ENCODE data around the gene RNF40.
A peak's percentile ranks its signal among the peaks of the same experiment; 100 is the strongest.

The RNF40 gene

DNA sequence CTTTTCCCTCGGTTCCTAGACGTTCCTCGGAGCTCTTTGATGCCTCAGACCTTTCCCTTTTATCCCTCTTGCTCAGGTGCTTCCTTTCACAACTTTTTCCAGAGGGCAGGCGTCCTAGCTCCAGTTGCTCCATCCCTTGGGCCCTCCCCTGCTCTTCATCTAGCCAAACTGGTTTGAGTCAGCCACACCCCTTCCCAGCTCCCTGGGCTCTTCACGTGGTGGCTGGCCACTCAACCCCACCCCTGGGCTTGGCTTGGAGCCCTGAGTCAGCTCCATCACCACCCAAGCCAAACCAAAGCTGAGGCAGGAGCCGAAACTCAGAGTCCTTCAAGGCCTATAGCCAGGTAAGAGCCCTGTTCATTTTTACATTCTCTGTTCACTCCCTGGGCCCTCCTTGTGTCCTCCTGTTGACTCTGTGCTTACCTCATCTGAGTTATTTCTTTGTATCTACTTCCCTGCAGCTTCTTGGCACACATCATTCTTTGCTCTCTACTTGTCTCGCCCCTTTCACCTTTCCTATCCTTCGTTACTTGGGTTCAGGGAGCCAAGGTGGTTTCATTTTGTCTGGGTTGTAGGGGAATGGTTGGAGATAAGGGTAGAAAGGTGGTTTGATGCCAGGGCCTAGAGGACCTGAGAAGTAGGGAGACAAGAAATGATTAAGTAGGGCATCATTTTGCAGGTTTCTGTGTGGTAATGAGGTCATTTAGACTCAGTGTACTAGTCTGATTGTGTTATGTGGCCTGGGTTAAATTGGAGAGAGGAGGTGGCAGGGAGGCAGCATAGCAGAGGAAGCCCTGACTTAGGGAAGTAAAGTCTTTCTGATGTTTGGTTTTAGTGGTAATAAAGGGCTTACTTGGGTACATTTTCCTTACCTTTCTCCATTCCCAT lies 21.5 kb upstream of the RNF40 start:
- DNase-seq (ENCODE audit: low read depth), result peak; percentile 67

DNA sequence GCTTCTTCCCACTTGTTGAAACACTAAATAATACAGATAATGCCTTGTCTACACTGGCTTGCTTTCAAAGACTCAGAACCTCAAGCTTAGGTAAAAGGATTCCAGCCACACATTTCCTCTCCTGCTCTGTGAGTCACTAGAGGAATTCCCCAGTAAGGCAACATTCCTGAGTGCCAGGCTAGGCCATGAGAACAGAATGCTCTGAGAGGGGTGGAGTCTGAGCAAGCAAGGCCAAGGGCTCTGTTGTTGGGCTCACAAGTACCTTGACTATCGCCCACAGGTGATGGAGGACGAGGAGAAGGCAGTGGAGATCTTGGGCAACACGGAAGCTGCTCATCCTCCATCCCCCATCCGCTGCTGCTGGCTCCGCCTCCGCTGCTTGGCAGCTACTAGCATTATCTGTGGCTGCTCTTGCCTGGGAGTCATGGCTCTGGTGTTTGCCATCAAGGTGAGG lies 20.6 kb upstream of the RNF40 start:
- DNase-seq (ENCODE audit: low read depth), result peak; percentile 58

DNA sequence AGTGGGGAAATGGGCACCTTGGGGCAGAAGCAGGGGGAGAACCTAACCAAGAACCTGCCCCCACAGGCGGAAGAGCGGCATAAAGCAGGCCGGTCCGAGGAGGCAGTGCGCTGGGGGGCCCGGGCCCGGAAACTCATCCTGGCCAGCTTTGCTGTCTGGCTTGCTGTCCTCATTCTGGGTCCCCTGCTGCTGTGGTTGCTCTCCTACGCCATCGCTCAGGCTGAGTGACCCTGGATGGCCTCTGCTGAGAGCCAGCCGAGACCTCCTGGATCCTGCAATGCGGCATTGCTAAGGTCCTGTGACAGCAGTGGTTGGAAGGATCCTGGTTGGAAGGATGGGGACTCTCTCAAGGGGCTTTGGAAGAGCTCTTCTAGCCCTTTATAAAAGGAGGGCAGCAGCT lies 18.4 kb upstream of the RNF40 start:
- no peak for DNase-seq (ENCODE audit: low read depth)

DNA sequence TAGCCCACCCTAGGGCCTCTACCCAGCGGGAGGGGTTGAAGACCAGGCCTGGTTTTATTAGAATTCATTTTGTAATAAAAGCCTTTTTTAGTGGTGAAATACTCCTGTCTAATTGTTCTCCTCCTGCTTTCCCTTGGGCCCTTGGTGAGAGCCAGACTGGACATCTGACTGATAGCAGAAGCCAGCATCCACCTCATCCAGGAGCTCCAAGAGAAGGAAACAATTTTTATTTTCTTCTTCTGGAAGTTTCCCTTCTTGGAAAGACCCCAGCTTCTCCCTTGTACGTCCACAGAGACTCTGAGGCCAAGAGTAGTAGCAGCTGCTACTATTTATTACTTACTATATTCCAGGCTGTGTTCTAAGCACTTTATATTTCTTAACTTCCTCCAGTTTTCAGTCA lies 17.9 kb upstream of the RNF40 start:
- DNase-seq (ENCODE audit: low read depth), result no peak

DNA sequence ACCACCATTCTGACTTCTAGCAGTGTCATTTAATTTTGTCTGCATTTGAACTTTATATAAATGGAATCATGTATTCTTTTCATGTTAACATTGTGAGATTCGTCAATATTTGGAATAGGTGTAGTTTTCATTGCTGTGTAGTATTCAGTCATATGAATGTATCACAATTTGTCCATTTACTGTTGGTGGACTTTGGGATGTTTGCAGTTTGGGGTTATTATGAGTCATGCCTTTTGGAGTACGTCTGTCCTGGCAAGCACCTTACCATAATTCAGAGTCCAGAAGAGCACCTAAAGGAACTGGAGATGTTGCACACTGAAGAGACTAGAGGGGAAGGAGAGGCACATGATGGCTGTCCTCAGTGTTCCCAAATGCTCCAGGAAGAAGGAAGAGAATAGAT lies 17.0 kb upstream of the RNF40 start:
- DNase-seq (ENCODE audit: low read depth), result no peak

DNA sequence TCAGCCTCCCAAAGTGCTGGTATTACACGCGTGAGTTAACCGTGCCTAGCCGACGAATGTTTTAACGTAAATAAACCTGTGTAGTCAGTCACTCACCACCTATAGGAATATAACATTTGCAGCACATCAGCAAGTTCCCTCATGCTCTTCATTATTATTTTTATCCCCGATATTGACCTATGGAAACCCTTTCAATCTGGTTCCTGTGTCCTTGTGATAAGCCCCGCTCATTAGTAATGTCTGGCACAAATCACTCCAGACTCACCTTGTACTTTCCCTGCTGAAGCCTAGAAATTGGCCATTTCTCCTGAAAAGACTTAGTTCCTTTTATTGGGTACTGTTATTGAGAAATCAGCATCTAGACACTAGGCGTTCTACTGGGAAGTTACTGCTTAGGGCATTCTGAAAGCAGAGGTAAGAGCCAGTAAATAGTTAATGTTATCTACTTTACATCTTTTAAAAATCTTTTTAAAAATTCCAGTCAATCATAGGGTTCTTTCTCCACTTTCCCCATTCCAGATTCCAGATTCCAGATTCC lies 15.4 kb upstream of the RNF40 start:
- DNase-seq (ENCODE audit: low read depth), result no peak

DNA sequence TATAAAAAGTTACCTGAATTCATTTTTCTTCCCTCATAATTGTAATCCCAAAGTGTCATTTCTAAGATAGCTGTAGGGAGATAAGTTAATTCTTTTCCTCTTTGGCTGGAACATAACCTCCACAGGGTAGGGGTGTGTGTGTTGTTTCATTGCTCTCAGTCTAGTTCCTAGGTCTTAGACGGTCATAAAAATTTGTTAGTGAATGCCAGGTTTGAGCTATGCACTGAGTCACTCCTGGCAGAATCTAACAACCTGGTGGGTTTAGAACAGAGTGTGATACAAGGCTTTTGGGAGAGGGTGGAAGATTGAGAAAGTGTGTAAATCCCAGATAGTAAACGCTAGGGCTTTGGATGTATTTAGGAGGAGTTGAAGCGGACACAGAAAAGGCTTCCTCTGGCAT lies 14.8 kb upstream of the RNF40 start:
- peak; percentile 32 for DNase-seq (ENCODE audit: low read depth)

DNA sequence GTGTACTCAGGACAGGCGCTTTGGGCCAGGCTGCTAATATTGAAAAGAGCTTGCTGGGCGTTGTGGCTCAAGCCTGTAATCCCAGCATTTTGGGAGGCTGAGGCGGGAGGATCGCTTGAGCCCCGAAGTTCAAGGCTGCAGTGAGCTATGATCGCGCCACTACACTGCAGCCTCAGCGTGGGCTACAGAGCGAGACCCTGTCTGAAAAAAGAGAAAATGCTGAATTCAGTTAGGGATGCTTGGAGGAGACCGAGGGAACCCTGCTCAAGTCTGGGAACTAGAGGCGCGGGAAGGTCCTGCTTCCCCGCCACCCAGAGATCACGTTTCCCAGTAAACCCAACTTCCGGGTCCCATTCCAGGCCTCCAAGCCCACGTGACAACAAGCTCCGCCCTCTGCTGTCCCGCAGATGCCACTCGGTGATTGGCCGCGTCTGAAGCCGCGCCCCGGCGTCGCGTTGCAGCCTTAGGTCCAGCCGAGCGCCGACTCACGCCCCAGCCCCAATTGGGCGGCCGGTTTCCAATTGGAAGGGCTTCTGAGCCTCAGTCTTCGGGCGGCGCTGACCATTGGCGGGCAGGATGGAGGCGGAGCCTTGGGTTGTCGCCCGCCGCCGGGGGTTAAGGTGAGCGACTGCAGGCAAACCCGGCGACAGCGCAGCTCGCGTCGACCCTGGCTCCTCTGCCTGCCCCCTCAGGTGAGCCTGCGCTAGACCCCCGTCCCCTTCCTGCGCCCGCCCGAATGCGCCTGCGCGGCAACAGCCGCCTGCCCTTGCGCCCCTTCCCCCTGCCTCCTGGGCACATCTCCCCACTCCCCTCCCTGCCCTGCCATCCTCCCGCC lies 14.1 kb upstream of the RNF40 start, which contains the start of gene PHKG2:
Gene PHKG2, plus strand, starts transcription at position 627 of the 835 bp plus-strand sequence. CDS start 396 bp downstream, outside the sequence.
- peak; percentile 98 for DNase-seq (ENCODE audit: low read depth)

DNA sequence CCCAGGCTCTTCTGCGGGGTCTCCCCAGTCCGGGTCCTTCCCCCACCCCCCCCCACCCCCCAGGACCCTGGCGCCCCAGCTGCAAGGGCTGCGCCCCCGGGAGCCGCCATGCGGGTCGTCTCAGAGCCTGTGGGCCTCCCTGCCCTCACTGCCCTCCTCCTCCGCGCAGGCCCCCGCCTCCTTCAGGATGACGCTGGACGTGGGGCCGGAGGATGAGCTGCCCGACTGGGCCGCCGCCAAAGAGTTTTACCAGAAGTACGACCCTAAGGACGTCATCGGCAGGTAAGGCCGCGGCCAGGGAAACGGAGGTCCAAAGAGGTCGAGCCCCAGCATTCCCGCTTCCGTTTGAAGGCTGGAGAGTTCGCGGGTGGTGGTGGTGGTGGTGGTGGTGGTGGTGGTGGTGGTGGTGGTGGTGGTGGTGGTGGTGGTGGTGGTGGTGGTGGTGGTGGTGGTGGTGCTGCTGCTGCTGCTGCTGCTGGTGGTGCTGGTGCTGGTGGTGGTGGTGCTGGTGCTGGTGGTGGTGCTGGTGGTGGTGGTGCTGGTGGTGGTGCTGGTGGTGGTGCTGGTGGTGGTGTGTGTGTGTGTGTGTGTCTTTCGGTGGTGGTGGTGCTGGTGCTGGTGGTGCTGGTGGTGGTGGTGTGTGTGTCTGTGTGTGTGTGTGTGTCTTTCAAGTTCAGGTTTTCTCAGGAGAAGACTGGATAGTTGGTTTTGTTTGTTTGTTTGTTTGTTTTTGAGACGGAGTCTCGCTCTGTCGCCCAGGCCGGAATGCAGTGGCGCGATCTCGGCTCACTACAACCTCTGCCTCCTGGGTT lies 13.3 kb upstream of the RNF40 start:
- DNase-seq (ENCODE audit: low read depth), result no peak

DNA sequence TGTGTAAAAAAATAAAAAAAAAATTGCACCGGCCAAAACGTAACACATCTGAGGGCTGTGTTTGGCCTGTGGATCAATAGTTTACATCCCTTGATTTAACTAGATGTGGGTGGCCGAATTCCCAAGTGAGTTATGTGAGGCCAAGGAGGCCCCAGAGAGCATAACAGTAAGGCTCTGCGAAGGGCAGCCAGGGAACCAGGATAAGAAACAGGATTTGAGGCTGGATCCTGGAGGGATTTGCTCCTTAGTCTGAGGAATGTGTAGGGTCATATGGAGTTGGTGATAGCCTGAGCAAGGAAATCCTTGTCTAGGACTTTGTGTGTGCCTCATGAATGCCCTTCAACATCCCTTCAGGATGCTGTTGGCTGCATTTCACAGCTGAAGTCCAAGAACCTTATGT lies 11.9 kb upstream of the RNF40 start:
- DNase-seq (ENCODE audit: low read depth), result no peak

DNA sequence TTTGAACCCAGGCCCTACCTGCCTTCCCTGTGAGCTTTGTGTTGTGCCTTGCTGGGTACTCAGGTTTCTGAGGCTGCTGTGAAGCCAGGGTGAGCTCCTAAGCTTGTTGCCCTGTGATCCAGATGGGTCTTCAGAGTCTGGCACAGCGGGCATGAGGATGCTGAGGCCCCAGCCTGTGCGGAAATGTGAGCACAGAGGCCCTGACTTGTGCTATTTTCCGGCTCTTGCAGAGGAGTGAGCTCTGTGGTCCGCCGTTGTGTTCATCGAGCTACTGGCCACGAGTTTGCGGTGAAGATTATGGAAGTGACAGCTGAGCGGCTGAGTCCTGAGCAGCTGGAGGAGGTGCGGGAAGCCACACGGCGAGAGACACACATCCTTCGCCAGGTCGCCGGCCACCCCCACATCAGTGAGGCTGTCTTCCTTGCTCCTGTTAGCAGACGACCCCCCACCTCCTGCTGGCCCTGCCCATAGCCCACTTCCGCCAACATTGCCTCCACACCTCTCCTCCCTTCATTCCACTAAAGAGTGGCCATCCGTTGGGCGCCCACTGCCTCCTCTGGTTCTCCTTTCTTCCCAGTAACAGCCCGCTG lies 11.2 kb upstream of the RNF40 start:
- no peak for DNase-seq (ENCODE audit: low read depth)

DNA sequence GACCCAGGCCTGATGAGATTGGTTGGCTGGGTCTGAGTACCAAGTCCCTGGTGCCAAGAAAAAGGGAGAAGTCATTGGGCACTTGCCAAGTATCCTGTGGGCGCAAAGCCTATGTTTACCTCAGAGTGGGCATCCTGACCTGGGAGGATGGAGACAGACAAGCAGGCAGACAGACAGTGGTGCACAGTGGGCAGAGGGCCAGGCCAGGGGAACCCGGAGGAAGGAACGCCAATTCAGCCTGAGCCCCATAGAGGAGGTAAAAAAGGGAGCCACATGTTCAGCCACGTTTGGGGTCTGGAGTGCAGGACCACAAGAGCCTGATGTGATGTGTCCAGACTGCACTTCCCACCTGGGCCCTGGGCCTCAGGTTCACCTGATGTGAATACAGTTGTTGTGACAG lies 8.5 kb upstream of the RNF40 start:
- no peak for DNase-seq (ENCODE audit: low read depth)

DNA sequence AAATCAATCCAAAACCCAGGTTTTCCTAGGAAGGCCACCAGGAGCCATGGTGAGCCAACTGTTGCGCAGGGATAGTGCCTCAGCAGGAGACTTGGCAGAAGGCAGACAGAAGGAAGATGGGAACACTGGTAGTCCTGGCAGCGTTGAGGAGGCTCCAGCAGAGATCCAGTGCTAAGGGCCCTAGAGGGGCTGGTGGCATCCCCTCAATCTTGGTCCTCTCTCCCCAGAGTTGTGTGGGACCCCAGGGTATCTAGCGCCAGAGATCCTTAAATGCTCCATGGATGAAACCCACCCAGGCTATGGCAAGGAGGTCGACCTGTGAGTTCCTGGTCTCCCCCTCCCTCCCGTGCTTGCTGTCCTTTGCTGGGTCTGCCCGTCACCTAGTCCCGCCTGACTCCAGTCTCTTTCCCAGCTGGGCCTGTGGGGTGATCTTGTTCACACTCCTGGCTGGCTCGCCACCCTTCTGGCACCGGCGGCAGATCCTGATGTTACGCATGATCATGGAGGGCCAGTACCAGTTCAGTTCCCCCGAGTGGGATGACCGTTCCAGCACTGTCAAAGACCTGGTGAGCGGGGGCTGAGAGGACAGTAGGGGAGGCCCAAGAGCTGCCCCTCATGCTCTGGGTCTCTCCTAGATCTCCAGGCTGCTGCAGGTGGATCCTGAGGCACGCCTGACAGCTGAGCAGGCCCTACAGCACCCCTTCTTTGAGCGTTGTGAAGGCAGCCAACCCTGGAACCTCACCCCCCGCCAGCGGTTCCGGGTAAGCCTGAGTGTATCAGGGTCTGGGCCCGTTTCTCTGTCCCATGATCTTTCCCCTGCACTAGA lies 6.0 kb upstream of the RNF40 start:
- DNase-seq (ENCODE audit: low read depth), result no peak

DNA sequence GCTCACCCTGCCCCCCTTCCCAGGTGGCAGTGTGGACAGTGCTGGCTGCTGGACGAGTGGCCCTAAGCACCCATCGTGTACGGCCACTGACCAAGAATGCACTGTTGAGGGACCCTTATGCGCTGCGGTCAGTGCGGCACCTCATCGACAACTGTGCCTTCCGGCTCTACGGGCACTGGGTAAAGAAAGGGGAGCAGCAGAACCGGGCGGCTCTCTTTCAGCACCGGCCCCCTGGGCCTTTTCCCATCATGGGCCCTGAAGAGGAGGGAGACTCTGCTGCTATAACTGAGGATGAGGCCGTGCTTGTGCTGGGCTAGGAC lies 5.4 kb upstream of the RNF40 start:
- DNase-seq (ENCODE audit: low read depth), result no peak

DNA sequence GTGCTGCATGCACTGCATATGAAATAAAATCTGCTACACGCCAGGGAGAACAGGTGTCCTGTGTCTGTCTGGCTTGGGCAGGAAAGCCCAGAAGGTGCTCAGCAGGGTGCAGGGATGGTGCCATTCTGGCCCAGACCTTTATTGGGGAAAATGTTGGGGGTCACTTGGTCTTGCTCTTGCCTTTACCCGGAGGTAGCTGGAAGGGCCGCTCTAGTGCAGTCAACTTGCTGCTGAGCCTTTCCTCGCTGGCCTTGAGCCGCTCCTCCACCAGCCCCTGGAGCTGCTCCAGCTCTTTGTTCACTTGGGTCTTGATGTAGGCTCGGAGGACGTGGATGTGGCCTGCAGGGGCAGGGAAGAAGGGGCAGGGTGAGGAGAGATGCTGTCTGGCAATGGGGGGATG lies 4.8 kb upstream of the RNF40 start:
- no peak for DNase-seq (ENCODE audit: low read depth)

DNA sequence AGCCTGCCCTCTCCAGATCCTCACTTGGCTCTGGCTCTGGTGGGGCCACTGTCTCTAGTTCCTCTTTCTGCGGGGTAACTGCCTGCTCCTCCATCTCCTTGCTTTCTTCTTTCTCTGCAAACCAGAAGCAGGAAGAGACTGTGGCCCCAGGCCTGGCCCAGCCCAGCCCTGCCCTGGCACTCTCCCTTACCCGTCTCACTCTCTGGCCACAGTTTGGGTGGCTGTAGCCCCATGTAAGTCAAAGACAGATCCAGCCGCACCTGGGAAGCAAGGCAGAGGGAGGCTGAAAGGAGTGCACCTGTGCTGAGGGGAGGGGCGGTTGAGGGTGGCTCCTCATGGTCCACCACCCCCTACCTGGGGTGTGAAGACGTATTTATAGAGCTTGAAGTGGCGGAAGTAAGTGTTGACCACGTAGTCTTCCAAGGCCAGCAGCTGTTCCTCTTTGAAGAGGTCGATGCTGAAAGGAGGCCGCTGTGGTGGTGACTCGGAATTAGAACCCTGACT lies 3.1 kb upstream of the RNF40 start:
- no peak for DNase-seq (ENCODE audit: low read depth)

DNA sequence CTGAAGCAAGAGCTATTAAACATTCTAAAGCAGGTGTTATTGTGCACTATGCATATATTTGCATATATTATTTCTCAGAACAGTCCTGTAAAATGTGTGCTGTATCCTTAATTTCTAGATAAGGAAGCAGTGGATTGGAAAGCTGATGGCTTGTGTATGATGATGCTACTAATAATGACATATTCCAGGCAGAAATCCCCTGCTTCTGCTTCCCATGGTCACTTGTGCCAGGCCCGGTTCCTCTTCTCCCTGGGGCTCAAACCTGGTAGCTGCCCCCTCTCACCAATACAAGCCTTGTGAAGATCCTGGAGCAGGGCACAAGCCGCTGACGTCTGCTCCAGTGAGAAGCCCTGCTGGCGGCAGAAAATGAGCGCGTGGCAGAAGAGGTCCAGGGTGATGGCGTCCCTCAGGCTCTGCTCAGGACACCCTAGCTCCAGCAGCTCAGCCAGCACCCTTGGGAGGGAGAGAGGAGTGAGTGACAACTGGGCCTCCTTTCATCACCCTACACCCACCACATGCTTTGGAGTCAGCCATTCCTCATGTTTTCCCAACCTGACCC lies 2.0 kb upstream of the RNF40 start:
- no peak for DNase-seq (ENCODE audit: low read depth)

DNA sequence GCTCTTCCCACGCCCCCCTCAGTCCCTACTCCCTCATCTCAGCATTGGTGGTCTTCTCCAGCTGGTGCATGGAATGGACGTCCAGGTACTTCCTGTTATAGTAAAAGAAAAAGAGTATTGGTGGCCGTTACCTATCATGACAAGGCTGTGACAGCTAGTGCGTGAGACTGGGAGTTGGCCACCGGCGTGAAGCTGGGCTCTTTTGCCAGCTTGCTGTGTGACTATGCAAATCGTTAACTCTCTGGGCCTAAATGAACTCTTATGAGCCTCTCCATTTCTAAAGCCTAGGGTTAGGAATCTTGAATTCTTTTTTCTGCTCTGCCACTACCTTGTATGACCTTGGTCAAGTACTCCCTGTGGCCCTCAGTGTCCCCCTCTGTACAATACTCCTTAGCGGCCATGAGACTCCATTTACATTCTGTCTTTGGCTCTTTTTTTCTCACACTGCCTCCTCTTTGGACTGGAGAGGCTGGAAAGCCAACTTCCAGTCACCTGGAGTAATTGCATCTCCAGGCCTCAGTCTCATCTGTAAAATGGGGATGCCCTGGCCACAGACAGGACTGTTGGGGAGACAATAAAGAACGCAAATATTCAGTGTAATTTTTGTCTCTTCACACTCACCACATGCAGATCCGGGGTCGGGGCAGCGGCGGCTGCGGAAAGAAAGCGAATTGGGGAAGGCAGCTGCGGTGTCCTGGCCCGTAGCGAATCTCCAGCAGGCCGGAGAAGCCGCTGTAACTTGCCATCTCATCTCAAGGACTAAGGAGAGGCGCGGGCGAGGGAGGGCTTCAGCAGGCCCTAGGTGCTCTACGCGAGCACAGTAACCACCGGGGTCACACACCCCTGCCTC lies 1.3 kb upstream of the RNF40 start:
- DNase-seq (ENCODE audit: low read depth), result no peak

DNA sequence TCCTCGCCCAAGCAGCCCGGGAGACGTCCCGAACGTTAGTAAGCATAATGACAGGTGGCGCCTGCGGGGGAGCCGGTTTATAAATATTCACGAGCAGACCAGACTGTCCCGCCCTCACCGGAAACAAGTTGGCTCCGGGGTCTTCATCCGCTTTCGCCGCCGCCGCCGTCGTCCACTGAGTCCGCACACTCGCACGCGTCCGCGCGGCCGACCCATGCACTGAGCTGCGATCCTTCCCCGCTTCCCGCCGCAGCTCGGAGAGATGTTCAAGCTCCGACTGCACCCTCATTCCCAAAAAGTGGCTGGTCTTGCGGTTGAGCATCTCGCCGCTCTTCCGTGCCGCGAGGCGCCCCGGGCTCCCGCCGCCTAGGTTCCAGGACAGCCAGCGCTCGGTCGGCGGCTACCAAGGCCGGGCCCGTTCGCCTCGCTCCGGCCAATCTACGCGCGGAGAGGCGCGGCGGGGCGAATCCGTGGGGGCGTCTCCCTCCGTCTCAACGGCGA lies 645 bp upstream of the RNF40 start:
- DNase-seq (ENCODE audit: low read depth), result no peak

All from GM04504 (cell line).